Esophagus muscularis mucosa (tissue), 3 donors: ENCODE data around the gene JDP2.

ENCODE experiments used
- POLR2AphosphoS5 ChIP-seq, 2 donors: sonication (generic); formaldehyde crosslinking; IDR thresholded peaks; one replicate each; pipeline ENCODE4 v1.6.1; 2017; ENCODE audit warnings: antibody characterized with exemption in 2 of 2
- TF ChIP-seq, protein P1 (sequence below), 3 experiments: fragments of 200-600 bp in 2 of 3; fragments of 450-650 bp in 1 of 3; sonication (generic) in 2 of 3; IDR thresholded peaks; one replicate each; pipeline ENCODE4 v1.5.1; 2017 to 2019; ENCODE audit warnings: antibody characterized with exemption in 3 of 3, mild to moderate bottlenecking in 2 of 3, moderate library complexity in 1 of 3

DNA sequence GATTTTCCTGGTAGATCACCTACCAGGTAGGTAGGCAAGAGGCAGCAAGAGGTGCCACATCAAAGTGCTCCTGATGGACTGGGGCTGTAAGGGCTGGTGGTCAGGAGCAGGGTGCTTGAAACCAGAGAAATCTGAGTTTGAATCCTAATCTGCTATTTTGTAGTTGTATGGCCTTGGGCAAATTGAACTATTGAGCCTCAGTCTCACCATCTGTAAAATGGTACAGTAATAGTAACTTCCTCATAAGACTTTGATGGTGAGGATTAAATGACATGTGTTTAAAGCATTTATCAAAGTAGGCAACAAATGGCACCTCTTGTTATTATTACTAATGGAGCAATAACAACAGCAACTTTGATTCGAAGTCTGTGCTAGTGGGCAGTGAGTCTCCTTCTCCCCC, 32.0 kb downstream of the JDP2 start:
- TF ChIP-seq, protein P1, sequence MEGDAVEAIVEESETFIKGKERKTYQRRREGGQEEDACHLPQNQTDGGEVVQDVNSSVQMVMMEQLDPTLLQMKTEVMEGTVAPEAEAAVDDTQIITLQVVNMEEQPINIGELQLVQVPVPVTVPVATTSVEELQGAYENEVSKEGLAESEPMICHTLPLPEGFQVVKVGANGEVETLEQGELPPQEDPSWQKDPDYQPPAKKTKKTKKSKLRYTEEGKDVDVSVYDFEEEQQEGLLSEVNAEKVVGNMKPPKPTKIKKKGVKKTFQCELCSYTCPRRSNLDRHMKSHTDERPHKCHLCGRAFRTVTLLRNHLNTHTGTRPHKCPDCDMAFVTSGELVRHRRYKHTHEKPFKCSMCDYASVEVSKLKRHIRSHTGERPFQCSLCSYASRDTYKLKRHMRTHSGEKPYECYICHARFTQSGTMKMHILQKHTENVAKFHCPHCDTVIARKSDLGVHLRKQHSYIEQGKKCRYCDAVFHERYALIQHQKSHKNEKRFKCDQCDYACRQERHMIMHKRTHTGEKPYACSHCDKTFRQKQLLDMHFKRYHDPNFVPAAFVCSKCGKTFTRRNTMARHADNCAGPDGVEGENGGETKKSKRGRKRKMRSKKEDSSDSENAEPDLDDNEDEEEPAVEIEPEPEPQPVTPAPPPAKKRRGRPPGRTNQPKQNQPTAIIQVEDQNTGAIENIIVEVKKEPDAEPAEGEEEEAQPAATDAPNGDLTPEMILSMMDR (IDR thresholded peaks at IDR 0.05), result no peak
- no peak for TF ChIP-seq POLR2AphosphoS5 (IDR thresholded peaks at IDR 0.05)
